Ecto neural progenitor cell (in vitro differentiated cells): ENCODE data around the gene NANS.
"Not testable (repeated sequence)": the region's sequence is repeated elsewhere in the genome, so short reads cannot be mapped to it uniquely, and the experiment has no call there.

Experiments used
- DNase-seq: peaks from one replicate; pipeline ENCODE4 v3.0.0-alpha.2; 2018; ENCODE audit warnings: low spot score

The NANS gene

GRCh38 chr9:98038958-98039357 is 17.6 kb upstream of the NANS start:
- no peak for DNase-seq

- DNase-seq: no peak
Observed at GRCh38 chr9:98039607-98040017, 16.9 kb upstream of the NANS start.

GRCh38 chr9:98040212-98040611 is 16.3 kb upstream of the NANS start:
- DNase-seq: no peak

DNA sequence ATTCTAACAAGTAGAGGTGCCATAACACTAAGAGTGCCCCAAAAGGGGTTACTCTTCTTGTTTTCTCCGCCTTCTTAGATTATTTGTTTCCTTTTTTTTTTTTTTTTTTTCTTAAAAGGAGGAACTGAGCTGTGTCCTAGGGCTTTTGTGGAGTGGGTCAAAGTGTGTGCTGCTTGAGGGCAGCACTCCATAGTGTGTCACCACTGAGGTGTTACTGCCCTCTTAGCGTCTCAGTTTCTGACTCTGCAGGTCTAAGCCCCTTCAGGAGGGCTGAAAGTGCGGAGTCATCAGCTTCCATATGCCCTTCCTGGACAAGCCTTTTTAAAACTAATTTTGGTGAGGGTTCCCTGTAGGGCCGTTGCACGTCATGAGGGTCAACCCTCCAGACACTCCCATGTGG is 12.6 kb upstream of the NANS start:
- DNase-seq: no peak

DNA sequence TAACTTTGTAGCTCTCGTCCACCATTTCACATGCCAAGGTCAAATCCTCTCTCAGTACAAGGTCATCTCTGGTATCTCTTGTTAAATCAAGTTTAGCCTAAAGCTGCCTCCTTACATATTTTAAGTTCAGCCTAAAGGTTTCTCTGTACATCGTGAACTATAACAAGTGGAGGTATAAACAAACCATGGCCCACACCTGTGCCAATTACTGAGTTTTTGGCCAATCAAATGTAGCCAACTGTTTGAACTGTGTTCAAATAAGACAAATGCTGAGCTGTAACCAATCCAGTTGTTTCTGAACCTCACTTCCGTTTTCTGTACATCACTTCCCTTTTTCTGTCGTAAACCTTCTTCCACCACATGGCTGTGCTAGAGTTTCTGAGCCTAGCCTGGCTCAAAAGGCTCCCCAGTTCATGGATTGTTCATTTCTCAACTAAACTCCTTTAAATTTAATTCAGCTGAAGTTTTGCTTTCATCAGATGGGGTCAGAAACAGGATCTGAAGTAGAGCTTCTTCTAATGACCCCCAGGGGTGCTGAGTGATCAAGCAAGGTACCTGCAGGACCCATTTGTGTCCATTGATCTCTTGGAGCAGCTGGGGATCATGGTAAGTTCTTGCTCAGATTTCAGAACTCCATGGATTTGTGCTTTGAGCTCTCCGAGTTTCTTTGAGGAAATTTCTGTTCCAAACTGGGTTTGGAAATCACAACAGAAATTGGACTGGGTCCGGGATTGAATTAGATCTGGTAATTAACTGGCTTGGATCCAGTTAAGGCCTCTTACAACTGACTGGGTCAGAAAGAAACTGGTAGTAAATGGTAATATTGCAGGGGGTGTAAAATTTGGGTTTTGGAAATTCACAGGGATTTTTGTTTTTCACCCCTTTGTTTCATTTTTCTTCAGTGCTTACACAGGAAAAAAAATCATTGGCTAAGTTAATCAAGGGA is 11.0 kb upstream of the NANS start:
- DNase-seq: no peak

DNA sequence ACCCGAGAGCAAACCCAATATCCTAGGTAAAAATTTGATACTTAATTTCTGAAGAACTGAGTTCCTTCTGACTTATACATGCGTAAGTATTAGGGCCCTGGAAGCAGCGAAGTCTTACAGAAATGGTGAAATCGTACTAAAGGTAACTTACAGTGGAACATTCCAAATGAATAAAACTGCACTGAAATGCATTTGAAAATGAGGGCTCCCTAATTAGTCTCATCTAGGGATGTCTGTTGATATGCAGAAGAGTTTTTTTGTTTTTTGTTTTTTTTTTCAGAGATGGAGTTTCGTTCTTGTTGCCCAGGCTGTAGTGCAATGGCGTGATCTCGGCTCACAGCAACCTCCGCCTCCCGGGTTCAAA is 10.4 kb upstream of the NANS start:
- DNase-seq: no peak

- no peak for DNase-seq
Observed at GRCh38 chr9:98047002-98047401, 9.5 kb upstream of the NANS start.

DNA sequence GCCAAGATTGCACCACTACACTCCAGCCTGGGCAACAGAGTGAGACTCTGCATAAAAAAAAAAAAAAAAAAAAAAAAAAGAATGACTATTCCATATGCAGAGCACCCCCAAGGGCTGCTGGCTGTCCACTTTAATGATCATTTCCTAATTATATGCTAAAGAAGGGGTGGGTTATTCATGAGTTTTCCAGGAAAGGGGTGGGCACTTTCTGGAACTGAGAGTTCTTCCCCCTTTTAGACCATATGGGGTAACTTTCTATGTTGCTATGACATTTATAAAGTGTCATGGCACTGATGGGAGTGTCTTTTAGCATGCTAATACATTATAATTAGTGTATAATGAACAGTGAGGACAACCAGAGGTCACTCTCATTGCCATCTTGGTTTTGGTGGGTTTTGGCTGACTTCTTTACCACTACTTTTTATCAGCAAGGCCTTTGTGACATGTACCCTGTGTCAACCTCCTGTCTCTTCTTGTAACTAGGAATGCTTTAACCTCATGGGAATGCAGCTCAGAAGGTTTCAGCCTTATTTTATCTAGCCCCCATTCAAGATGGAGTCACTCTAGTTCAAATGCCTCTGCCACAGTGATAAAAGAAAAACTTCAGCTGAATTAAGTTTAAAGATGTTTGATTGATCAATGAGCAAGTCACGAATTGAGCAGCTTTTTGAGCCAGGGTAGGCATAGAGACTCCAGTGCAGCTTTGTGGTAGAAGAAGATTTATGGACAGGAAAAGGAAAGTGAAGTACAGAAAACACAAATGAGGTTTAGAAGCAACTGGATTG is 7.1 kb upstream of the NANS start:
- no peak for DNase-seq

DNA sequence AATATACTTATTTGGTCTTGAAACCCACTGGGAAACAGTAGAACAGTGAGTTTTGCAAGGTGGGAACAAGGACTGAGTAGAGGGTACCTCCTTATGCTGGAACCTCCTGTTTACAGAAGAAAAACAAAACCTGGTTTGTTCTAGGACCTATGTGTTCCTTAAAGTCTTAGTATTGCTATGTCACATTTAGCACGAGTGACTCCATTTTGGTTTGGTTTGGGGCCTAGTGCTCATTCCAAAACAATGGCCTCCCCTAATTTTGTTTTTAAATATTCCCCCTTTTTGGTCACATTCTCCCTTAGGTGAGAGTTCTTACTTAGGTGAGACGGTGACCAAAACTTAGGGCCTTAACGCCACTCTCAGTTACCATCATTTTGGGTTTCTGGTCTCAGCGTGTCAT is 6.2 kb upstream of the NANS start:
- DNase-seq: no peak

DNA sequence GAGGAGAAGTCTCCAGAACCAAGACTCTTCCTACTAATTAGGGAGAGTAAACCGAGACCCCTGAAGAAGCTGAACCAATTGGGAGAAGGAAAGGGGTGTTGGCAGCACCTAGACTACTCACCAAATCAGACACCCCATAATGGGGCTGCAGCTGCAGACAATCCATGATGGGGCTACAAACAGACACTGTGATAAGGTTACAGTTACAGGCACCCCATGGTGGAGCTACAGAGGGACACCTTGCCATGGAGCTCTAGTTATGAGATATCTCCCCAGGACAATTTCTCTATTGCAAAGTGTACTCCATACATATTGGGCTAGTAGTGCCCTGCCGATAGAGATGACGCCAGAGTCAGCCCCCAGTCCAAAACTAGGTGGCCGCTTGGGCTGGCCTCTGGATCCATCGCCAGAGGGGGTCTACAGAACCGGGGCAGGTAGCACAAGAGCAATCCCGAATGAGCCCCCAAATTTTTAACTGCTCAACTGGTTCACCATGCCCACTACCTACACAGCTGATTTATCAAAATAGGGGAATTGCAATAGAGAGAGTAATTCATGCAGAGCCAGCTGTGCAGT is 2.1 kb upstream of the NANS start:
- DNase-seq: no peak

DNA sequence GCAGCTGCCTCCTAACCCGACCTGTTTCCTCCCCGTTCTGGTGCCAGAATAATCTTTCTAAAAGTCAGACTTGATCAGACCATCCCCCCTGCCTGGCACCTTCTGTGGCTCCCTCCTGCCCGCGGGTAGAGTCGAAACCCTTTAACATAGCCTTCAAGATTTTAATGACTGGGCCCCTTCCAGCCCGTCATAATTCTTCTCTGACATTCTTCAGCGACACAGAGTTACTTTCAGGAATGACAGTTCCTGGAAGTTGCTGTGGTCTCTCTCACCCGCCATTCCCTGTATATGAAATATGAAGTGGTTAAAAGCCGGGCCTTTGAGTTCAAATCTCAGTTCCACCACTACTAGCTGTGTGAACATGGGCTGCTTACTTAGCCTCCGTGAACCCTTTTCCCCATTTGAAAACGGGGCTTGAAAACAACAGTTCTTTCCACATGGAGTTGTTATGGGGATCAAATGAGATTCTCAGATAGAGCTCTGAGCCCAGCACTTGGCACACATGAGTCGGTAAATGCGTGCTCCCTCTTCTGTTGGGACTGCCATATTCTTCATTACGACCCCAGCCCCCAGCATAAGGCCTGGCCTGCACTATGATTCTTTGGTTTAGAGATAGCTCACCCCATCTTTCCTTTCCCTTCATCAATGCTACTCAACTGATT is 737 bp downstream of the NANS start:
- no peak for DNase-seq

DNA sequence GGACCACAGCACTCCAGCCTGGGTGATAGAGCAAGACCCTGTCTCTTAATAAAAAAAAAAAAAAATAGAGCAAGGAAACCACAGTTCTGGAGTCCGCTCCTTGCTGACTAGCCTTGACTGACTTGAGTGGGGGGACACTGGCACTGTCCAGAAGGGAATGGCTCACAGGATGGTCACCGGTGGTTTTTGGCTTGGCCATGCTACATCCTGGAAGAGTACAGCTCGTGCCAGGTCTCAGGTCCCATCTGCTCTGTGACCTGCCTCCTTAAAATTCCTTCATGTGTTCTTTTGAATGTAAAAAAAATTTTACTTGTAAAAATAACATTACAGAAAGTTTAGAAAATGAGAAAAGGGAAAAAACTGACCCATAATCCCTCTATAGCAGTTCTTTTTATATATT is 5.6 kb downstream of the NANS start:
- DNase-seq: no peak

DNA sequence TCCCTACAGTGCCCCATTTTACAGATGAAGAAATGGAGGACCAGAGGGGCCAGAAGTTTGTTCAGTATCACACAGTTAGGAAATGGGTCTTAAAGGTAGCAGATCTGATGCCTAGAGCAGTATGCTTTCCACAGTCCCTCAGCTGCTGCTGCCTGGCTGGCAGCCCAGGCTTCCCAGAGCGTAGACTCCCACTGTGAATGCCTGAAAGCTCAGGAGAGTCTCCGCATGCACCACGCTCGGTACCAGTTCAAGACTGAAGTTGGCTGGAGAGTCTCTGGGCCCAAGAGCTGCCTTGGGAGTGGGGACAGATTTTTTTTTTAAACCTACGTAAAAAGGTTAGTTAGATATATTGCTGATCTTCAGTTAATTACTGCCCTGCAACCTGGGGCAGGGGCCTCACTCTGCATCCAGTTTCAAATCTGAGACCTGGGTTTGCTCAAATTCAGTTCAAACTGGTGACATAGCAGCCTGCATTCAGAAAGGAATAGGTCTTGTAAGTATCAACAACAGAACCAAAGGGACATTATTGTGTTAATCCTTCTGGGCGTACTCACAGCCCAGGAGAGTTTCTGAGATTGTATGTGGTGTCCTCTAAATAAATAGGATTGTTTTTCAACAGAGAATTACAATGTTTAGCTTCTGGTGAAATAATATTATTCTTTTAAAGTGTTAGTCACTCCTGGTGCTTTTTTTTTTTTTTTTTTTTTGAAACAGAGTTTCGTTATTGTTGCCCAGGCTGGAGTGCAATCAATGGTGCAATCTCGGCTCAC is 8.3 kb downstream of the NANS start:
- no peak for DNase-seq

DNA sequence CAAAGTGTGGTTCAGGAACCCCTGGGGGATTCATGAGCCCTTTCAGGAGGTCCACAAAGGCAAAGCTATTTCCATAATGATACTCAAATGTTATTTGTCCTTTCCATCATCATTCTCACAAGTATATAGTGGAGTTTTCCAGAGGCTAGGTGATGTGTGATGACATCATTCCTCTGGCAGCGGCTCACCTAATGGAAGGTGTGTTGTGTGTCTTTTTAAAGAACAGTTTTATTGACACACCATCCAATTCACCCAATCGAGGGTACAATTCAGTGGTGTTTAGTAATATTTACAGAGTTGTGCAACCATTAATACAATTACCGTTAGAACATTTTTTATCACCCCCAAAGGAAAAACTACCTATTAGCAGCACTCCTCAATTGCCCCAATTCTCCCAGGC is 9.7 kb downstream of the NANS start:
- DNase-seq: no peak

DNA sequence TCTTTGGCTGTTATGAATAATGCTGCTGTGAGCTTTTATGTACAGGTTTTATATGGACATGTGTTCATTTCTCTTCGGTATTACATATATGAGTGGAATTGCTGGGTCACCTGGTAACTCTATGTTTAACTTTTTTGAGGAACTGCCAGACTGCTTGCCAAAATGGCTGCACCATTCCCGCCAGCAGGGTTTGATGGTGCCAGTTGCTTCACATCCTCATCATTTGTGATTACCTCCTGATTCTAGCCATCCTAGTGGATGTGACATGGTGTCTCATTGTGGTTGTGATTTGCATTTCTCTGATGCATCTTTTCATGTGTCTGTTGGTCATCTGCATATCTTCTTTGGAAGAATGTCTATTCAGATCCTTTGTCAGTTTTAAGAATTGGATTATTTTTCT is 10.7 kb downstream of the NANS start:
- DNase-seq: no peak

- DNase-seq: no peak
Observed at GRCh38 chr9:98069551-98069950, 13.0 kb downstream of the NANS start.

DNA sequence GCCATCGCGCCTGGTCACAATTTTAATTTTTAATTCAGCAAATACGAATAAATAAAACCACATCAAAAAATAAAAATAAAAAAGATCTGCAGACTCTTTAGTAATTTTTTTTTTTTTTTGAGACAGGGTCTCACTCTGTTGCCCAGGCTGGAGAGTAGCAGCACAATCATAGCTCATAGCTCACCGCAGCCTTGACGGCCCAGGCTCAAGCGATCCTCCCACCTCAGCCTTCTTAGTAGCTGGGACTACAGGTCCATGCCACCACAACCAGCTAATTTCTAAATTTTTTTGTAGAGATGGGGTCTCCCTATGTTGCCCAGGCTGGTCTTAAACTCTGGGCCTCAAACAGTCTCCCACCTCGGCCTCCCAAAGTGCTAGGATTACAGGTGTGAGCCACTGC is 14.2 kb downstream of the NANS start:
- no peak for DNase-seq

- no peak for DNase-seq
Observed at GRCh38 chr9:98071737-98072136, 15.2 kb downstream of the NANS start.

GRCh38 chr9:98074115-98074990 is 17.8 kb downstream of the NANS start:
- DNase-seq: peak; percentile 83

DNA sequence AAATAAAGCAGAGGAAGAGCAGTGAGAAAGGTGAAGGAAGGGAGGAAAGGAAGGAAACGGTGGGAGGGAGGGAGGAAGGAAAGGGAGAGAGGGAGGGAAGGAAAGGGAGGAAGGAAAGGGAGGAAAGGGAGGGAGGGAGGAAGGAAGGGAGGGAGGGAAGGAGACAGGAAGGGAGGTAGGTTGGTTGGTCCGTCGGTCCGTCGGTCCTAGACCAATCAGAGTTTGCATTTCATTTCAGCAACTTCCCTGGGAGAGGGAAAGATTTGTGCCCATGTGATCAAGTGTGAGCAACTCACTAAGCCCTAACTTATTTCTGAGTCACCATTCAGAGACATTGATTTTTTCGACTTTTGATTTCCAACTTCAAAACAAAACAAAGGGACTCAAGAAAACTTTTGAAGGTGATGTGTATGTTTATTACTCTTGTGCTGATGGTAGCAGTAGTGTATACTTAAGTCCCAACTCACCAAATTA is 18.8 kb downstream of the NANS start:
- no peak for DNase-seq

DNA sequence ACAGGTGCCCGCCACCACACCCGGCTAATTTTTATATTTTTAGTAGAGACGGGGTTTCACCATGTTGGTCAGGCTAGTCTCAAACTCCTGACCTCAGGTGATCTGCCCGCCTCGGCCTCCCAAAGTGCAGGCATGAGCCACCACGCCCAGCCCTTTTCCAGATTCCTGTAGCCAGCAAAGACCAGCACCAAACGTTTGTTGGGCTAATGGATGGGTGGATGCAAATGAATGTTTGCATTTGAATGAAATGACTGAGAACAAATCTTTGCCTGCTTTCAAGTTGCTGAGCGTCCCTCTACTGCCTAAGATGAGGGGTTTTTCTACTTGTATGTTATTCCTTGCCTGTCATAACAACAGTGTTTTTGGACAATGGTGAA is 20.0 kb downstream of the NANS start:
- not testable (repeated sequence) for DNase-seq
